CMK (cell line): ENCODE results near the gene BAZ2A.
"Not testable (repeated sequence)": the region's sequence is repeated elsewhere in the genome, so short reads cannot be mapped to it uniquely, and the experiment has no call there.

Source experiments
- DNase-seq: peaks from one replicate; pipeline ENCODE4 v3.0.0-alpha.2; 2010; ENCODE audit warnings: low read depth

BAZ2A gene

DNA sequence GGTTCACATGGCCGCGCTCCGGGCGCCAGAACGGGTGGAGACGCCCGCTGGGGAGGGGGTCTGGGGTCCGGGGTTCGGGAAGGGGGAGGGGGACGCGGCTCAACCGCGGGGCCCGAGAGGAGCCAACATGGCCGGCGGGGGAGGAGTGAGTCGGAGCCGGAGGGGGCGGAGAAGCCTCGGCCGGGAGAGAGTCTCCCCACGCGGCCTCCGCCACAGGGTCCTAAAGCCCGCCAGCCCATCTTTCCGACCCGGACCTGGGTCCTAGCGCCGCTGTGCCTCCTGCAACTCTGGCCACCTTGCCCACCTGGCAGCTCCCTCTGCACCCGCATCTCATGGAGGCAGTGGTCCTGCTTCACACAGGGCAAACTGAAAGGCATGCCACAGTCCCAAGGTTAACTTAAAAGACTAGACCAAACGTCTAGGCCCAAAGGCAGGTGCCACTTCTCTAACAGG, at the start of gene BAZ2A:
BAZ2A (minus strand) TSS at position 147 of the 453 bp plus-strand sequence. CDS start 12,796 bp downstream, outside the sequence.
- no peak for DNase-seq

DNA sequence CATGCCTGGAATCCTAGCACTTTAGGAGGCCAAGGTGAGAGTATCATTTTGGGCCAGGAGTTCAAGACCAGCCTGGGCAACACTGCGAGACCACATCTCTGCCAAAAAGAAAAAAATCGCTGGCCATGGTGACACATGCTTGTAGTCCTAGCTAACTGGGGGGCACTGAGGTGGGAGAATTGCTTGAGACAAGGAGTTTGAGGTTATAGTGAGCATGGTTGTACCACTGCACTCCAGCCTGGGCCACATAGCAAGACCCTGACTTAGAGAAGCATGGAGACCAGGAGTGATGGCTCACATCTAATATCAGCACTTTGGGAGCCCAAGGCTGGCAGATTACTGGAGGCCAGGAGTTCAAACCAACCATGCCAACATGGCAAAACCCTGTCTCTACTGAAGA, 48.7 kb upstream of the BAZ2A start:
- no peak for DNase-seq

DNA sequence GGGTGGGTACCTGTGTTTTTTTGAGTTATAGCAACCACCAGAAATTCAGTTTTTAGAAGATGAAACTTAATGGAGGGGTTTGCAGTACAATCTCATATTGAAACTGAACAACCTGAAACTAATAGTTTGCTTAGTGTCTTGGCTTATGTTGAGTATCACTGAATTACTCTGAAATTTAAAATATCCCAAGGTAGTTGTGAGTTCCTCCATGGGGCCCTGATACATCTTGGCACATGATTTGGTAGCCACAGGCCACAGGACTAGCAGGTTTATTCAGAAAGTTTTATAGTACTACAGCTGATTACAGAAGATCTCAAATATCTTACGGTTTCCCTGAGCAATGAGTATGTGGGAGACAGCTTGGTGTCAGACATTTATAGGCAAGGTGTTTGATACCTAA, 47.6 kb upstream of the BAZ2A start:
- no peak for DNase-seq

DNA sequence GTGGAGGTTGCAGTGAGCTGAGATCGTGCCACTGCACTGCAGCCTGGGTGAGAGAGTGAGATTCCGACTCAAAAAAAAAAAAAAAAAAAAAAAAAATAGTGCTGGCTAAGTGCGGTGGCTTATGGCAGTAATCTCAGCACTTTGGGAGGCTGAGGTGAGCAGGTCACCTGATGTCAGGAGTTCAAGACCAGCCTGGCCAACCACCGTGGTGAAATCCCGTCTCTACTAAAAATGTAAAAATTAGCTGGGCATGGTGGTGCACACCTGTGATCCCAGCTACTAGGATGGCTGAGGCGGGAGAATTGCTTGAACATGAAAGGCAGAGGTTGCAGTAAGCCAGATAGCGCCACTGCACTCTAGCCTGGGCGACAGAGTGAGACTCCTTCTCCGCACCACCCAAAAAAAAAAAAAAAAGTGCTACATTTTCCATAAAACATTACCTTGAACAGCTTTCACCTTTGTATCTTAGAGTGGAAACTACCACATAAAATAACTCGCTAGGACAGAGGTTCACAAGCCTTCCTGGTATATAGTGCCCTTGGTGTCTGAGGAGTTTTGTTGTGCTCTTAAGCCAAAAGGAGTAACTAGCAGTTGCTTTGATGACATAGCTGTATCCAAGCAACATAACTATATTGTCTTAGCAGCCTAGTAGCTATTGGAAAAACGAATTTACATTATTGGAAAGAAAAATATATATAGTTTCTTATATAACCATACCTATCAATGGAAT, 46.9 kb upstream of the BAZ2A start:
- DNase-seq, result no peak

DNA sequence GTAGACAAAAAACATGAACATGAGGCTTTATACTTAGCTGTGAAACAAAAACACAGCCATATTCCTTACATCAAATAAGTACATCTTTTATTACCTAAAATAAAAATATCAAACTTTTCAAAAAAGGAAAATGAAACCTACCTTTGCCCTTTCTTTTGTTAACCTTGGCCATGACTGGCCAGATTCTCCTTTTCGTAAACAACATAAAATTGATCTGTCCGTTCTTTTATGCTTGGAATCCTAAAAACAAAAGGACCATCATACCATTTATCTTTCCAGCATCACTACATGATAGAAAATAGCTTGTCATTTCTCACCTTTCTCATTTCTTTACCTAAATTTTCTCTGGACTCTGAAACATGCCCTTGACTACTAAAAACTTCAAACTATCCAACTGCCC, 41.5 kb upstream of the BAZ2A start:
- no peak for DNase-seq

DNA sequence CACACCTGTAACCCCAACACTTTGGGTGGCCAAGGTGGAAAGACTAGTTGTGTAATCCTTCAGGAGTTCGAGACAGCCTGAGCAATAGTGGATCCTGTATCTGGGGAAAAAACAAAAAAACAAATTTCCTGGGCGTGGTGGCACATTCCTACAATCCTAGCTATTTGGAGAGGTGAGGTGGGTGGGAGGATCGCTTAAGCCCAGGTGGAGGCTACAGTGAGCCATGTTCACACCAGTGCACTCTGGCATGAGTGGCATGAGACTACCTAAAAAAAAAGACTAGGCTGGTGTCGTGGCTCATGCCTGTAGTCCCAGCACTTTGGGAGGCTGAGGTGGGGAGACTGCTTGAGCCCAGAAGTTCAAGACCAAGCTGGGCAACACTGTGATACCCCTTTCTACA, 40.7 kb upstream of the BAZ2A start:
- no peak for DNase-seq

DNA sequence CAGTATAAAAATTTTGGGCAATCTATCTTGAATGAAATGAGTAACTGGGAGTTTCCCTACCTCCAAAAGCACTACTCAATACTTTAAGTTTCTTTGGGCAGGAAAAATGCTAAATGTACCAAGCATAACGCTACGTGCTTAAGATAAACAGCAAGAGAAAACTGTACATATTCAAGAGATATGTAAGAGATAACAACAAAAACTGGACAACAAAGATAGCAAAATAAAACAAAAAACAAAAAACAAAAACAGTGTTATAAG, 38.0 kb upstream of the BAZ2A start:
- no peak for DNase-seq

DNA sequence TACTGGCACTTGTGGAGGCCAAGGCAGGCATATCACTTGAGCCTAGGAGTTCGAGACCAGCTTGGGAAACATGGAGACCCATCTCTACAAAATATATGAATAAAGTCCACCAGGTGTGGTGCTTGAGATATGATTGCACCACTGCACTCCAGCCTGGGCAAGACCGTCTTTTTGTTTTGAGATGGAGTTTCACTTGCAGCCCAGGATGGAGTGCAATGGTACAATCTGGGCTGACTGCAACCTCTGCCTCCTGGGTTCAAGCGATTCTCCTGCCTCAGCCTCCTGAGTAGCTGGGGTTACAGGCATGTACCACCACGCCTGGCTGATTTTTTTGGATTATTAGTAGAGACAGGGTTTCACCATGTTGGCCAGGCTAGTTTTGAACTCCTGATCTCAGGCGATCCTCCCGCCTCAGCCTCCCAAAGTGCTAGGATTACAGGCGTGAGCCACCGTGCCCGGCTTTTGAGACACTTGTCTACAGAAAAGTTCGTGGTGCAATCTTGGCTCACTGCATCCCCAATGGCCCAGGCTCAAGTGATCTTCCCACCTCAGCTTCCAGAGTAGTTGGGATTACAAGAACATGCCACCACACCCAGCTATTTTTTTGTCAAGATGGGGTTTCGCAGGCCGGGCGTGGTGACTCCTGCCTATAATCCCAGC, 32.0 kb upstream of the BAZ2A start:
- DNase-seq, result no peak

DNA sequence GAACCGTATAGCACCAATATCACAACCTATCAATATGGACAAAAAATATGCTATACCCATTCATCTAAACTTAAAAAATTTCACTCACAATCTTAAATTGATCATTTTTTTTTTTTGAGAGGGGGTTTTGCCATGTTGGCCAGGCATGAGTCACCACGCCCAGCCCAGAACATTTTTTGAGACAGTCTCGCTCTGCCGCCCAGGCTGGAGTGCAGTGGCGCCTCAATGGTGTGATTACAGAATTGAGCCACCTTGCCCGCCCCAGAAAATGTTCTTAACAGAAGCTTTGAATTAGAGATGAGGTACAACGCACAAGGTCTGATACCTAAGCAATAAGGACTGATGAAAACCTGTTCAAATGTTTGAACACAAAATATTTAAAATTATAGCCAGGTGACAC, 31.4 kb upstream of the BAZ2A start:
- DNase-seq, result no peak

DNA sequence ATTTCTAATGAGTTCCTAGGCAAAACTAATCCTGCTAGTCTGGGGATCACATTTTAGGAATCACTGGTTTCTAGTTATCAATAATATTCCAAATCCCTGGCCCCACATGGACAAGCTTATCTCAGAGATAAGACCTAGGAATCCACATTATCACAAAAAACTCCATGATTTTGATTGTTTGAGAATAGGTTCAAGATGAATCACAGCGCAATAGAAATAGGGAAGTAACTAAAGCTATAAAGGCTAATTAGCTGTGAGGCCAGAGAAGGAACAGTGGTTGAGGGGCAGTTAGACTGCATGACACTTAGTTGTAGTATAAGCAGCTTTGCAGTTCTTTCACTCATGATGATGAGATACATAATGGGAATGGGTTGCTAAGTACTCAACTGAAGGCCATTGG, 28.8 kb upstream of the BAZ2A start:
- DNase-seq, result no peak

DNA sequence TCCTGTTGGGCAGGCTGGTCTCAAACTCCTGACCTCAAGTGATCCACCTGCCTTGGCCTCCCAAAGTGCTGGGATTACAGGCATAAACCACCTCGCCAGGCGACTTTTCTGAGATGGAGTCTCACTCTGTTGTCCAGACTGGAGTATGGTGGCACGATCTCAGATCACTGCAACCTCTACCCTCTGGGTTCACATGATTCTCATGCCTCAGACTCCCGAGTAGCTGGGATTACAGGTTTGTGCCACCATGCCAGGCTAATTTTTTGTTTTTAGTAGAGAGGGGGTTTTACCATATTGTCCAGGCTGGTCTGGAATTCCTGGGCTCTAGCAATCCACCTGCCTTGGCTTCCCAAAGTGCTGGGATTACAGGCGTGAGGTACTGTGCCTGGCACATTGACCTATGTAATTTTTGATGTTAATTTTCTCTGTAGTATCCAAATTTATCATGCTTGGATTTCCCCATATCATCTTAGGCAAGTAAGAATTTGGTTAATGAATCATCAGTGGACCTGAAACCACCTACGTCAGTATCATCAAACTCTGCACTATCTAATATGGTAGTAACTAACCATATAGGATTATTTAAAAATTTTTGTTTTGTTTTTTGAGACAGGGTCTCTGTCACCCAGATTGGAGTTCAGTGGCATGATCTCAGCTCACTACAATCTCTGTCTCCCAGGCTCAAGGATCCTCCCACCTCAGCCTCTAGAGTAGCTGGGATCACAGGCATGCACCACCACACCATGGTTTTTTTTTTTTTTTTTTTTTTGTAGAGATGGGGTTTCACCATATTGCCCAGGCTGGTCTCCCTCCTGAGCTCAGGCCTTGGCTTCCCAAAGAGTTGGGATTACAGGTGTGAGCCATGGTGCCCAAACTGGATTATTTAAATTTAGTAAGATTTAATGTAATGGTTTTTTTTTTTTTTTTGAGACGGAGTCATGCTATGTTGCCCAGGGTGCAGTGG, 27.6 kb upstream of the BAZ2A start:
- no peak for DNase-seq

DNA sequence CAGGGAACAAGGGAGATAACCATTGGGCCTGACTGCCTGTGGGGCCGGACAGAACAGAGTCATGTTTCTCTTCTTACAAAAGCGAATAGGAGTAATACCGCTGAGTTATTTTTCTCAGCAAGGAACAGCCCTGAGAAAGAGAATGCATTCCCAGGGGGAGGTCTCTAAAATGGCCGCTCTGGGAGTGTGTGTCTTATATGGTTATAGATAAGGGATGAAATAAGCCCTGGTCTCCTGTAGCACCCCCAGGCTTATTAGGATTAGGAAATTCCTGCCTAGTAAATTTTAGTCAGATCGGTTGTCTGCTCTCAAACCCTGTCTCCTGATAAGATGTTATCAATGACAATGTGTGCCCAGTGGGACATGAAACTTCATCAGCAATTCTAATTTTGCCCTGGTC, 23.7 kb upstream of the BAZ2A start:
- not testable (repeated sequence) for DNase-seq

DNA sequence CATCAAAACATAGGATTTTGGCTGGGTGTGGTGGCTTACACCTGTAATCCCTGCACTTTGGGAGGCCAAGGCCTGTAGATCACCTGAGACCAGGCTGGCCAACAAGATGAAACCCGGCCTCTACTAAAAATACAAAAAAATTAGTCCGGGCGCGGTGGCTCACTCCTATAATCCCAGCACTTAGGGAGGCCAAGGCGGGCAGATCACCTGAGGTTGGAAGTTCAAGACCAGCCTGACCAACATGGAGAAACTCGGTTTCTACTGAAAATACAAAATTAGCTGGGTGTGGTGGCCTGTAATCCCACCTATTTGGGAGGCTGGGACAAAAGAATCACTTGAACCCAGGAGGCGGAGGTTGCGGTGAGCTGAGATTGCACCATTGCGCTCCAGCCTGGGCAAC, 17.9 kb upstream of the BAZ2A start:
- not testable (repeated sequence) for DNase-seq

DNA sequence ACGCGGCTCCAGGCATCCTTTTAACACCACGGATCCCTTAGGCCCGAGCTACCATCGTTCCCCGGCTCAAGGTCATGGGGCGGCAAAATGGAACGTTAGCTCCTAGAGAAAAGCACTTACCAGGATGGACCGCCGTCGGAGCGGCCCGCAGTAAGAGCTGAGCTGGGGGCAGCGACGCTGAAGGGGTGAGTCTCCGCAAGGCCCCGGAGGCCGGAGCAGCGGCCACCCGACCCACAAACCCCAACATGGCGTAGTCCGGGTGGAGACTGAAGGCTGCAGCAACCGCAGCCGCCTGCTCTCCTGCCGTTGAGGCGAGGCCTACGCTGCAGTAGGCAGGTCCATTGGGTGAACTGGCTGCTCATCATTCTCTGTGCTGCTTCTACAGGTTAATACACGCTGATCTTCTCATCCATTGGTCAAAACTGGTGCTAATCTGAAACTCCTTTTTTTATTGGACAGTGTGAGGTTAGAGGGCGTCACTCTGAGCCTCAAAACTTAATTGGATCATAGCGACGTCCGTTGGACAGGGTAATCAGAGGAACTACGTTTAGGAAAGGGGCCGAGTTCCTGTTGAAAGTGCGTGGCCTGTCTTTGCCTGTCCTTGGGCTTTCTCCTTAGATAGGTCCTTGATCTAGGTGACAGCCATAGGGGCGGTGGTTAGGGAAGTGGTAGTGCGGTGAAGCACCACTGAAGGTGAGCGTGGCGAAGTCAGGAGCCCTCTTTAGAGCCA, 15.8 kb upstream of the BAZ2A start, which contains the start of gene ATP5F1B:
ATP5F1B (minus strand) TSS at position 268 of the 730 bp plus-strand sequence; CDS start at position 247, 21 bp downstream.
- DNase-seq, result peak; percentile 91

DNA sequence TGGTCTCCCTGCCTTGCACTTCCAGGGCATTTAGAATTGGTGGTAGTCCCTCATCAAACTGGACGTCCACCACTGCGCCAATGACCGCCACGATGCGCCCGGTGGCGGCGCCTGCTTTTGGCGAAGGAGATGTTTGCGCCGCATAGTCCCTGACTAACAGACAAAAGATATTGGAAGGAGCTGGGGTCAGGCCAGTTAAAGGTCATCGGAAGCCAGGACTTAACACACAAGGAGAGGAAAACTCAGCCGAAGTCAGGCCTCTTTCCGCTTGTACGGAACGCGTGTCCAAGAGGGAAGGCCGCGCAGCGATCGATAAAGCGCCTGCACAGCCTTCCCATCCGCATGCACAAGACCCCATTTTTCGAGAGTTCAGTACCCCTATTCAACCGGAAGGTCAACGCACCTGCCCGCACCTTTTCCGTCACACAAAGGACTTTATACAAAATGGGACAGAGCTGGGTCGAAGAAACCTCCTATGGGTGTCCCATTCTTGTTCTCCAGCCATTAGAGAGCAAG, 15.1 kb upstream of the BAZ2A start:
- no peak for DNase-seq

DNA sequence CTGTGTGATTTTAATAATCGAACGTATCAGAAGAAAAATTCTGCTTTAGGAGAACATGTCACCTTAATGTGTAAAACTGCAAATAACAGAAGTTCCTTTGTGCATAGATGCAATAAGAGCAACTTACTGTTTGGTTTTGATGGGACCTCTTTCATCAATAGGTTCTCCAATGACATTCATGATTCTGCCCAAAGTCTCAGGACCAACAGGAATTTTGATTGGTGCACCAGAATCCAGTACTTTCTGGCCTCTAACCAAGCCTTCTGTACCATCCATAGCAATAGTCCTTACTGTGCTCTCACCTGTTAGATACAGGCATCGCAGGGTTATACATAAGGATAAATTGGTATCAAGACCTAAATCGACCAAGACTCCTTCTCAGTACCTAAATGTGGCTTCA, 14.5 kb upstream of the BAZ2A start:
- no peak for DNase-seq

DNA sequence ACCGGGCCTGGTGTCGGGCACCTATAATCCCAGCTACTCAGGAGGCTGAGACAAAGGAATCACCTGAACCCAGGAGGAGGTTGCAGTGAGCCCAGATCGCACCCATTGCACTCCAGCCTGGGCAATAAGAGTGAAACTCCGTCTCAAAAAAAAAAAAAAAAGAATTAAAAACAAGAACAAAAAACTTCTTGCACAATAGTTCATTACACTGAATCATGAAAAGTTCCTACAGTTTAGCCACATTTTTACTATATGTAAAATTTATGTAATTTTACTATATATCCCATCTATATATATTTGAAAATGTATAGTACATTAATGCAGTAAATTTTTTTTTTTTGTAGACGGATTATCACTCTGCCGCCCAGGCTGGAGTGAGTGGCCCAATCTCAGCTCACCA, 11.1 kb upstream of the BAZ2A start:
- DNase-seq, result no peak

DNA sequence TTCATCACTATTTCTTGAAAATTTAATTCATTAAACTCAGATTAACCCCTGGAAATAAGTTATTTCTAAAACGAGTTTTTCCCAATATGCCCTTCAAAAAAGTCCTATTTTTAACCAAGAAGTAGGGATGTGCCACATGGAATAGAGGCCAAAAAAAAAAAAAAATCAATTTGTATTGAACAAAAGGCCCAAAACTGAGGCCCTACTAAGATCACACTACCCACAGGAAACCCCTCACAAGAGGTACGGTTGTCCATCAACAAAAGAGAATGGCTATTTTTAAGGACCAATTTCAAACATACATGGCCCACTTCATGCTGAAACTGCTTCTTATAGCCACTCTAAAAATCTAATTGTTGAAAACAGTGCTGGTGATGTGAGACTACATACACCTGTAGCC, 7.5 kb upstream of the BAZ2A start:
- no peak for DNase-seq

DNA sequence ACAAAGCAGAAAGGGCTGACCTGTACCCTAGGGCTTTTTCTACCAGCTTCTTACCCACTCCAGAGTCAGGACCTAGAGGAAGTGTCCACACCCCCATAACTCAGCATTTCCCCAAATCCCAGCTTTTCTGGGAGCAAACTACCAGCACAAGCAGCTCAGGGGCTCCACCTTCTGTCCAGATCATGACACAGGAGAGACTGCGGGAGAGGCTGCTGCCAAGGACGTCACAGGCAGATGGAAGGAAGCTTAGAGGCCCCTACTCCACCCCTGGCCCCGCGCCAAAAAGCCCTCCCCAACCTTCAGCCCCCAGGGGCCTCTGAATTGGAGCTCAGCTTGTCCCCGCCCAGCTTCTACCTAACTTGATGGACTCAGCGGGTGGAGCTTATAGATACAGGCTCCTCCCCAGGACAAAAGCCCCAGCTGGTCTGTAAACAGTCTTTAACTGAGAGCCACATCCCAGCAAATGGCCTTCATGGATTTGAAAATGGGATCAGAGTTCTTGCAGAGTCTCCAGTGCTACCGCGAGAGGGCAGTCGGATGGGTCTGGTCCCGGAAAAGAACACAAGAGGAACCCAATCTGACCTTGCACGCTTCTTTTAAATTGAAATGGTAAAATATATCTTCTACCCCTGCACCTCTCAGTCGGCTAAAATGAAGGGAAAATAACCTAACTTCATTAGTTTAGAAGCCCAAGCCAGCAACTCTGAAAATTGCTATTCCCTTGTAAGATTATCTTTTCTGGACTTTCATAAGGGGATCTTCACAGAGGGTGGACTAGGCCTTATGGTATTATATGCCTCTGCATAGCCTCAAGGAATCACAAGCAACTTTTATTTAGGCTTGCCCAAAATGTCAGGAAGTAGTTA, 6.8 kb upstream of the BAZ2A start:
- DNase-seq, result peak; percentile 94

DNA sequence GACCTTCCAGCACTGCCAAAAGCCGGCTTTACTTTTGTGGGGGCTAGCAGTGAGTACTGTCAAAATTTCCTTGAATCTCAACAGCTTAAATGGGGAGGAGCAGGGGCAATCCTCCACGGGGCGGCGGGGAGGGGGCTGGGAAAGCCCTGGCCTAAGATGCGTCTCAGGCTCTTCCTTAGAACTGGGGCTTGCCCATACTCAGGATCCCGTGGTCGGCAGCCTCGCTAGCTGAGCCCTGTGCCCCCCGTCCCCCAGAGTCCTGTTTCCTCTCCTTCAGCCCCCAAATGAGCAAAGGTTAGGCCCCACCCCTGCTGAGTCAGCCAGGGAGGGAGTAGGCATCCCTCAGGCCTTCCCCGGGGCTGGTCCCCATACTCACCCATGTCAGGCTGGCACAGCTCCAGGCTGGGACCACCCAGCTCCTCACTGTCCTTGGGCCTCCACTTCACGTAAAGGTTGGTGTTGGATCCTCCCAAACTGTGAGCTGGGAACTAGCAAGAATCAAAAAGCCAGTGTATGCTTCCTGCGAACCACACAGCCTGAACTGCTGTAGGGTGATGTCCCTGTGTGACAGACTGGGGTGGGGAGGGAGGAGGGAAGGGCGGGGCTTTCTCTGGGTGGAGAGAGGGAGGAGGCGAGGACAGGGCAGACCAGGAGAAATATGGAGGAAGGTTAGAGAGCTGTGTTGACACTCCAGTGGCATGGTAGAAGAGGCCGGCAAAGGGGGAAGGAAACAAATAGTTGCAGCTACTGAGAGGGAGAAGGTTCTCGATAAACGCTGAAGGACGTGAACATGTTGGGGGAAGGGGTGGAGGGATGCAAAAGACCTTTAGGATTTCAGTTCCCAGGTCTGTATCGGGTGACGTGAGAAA, 5.9 kb upstream of the BAZ2A start:
- DNase-seq, result no peak
